Frontal cortex (tissue), 4 donors: ENCODE measurements around the gene SLC4A2. TPM values are rescaled to one million over a fixed set of nuclear protein-coding genes. Genes with fewer than 3 reads are reported as not detected.
A peak's percentile ranks its signal among the peaks of the same experiment; 100 is the strongest.

Experiments
- DNase-seq, 2 donors: peaks; one replicate each; pipeline ENCODE4 v3.0.0; 2012; ENCODE audit warnings: low spot score in 2 of 2
- FAIRE-seq: peaks from 2 replicates; lab custom pipeline; 2012; peaks lifted over from hg19 to GRCh38; lab: Jason Lieb, UNC
- total RNA-seq: library from RNA; depleted of rRNA; stranded (reverse); fragments of >200 nt; gene quantifications from one replicate; pipeline ENCODE4 v1.2.3, GENCODE V29; 2014
- donor health status: control.
- donor health status: control.
- donor health status: control.

Gene SLC4A2
- total RNA-seq, 1 donor from 2014 or later: 10.6 TPM

GRCh38 chr7:151060113-151060415 lies 675 bp downstream of the SLC4A2 start:
- DNase-seq: no peak
- no peak for FAIRE-seq

DNA sequence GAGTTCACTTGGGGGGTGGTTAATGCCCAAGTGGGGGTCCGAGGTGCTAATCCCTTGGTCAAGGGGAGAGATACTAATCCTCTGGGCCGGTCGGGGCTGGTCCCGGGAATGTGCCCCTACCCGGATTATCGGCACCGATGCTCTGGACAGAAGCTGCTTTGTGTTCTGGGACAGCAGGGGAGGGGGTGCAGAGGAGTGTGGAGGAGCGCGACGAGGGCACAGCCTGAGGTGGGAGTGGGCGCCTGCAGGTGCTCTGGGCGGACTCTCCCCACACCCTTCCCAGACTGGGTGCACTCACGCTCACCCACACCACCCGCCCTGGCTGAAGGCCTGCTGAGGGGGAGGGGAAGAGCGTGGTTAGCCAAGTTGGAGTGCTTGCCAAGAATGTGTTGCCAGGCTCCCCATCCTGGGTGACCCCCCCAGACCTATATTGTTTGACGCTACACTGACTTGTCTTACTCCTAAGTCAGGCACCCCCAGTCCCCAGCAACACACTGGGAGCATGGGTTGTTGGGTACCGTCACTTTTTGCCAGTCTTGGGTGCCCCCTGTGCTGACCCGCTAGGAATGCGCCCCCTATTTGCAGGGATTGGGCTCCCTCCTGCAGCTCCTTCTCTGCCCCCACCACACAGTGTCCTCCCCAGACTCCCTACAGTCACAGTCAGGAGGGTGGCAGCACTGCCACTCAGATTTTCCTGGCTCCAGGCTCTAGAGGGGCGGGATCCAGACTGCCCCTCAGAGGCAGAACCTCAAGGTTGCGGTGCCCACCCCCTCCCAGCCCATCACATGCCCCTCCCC lies 1.2 kb downstream of the SLC4A2 start:
- no peak for FAIRE-seq
- peak; percentile 50 to 64 for DNase-seq

DNA sequence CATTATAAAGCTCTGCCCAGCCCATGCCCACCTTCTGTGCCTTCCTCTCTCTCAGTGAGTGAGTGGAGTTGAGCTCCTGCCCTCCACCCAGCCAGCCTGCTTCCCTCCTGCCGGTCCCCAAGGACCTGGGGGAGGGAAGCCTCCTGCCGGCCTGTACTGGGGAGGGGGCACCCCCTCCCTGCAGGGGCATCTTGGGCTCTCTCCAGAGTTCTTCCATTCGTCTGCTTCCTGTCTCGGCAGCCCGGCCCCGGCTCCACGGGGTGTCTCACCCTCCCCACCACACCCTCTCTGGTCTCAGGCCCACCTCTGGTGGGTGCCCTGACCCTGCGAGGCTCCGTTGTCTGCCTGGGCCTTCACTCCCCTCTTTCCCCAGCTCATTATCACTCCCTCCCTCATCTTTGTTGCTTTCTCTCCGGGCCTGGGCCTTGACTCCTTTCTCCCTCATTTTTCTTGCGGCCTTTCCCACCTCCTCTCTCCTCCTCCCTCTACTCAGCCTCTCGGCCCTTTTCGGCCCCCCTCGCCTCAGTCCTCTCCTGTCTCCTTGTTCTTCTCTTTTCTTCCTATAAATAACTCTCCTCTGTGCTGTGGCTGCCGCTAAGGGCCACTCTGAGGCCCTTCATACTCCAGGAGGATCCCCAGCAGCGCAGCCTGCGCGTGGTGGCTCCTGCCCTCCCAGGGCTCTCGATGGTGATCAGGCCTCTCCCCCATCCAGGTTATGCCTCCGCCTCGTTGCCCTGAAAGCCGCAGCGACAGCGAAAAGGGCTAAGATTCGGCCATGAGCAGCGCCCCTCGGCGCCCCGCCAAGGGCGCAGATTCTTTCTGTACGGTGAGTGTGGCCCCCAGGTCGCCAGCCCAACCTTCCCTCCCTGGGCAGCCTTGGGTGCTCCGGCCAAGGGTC lies 2.1 kb downstream of the SLC4A2 start:
- DNase-seq (no peak), FAIRE-seq (no peak)

GRCh38 chr7:151062111-151062398 lies 2.7 kb downstream of the SLC4A2 start:
- FAIRE-seq (no peak), DNase-seq (no peak)

DNA sequence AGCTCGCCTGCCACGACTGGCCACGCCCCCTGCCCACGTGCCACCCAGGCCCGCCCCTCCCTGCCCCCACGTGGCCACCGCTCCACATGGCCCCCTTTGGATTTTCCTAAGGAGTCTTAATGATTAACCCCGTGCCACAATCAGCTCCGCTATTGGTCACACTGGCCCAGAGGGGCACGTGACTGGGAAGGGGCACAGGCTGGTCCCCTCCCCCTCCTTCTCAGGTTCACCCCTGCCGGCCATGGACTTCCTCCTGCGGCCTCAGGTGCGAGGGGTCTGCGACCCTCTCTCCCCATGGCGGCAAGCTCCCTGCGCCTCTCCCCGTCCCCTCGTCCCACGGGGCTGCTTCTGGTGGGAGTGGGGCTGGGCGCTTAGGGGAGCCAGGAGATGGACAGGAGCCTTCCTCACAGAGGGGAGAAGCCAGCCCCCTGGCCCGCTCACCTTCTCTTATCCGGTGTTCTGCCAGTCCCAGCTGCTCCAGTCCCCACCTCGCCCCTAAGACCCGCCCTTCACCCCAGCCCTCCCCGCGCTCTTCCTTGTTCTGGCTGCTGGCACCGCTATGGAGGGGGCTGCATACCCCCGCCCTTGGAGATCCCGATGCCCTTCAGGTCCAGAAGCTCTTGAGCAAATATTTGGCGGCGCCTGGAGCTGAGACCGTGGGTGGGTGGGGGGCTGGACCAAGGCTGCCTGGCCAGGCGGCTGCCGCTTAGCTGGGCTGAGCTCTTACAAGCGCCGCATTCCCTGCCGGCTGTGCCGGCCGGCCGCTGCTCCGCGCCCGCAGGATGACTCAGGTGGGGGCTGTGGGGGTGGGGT lies 3.2 kb downstream of the SLC4A2 start:
- DNase-seq (no peak), FAIRE-seq (no peak)

- FAIRE-seq (no peak), DNase-seq (no peak)
Measured at GRCh38 chr7:151063212-151063561, 3.8 kb downstream of the SLC4A2 start.

DNA sequence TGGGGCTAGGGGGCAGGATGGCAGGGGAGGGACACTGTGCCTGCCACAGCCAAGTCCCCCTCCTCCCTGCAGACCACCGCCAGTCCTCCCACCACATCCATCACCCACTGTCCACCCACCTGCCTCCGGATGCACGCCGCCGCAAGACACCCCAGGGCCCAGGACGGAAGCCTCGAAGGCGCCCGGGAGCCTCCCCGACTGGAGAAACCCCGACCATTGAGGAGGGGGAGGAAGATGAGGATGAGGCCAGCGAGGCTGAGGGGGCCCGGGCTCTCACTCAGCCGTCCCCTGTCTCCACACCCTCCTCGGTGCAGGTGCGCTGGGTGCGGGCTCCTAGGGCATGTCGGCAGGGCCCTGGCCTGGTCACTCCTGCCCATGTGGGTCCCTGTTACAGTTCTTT lies 5.1 kb downstream of the SLC4A2 start:
- FAIRE-seq: no peak
- DNase-seq: no peak

DNA sequence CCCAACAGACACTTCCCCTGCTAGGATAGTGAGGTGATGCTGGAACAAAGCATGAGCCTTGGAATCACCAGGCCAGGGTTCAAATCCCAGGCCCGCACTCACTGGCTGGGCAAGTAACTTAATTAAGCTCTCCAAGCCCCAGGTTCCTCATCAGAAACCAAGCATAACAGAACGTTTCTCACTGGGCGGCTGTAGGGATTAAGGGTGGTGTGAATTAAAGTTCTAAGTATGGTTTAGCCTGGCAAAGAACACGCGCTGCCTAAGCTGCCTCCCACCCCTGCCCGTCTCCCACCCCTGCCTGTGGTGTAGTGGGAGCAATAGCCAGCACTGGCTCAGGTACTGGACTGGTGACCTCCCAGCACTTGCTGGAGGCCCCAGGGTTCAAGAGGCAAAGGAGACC lies 5.6 kb downstream of the SLC4A2 start:
- DNase-seq (no peak), FAIRE-seq (no peak)

DNA sequence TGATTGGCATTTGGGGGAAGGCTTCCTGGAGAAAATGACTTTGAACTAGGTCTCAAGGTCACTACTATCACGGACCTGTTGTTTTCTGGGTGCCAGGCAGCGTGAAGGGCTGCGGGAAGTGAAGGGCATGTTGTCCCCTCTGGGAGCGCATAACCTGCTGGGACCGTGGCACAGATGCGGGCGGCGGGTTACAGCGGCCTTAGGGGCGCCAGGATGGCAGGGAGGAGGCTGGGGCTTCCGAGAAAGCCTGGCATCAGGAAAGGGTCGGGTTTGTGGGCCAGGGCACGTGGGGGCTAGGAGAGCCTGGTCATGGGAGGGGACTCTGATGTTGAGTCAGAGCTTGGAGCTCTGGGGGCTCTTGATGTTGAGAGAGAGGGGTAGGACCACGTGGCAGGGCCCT lies 6.1 kb downstream of the SLC4A2 start:
- FAIRE-seq (no peak), DNase-seq (no peak)

DNA sequence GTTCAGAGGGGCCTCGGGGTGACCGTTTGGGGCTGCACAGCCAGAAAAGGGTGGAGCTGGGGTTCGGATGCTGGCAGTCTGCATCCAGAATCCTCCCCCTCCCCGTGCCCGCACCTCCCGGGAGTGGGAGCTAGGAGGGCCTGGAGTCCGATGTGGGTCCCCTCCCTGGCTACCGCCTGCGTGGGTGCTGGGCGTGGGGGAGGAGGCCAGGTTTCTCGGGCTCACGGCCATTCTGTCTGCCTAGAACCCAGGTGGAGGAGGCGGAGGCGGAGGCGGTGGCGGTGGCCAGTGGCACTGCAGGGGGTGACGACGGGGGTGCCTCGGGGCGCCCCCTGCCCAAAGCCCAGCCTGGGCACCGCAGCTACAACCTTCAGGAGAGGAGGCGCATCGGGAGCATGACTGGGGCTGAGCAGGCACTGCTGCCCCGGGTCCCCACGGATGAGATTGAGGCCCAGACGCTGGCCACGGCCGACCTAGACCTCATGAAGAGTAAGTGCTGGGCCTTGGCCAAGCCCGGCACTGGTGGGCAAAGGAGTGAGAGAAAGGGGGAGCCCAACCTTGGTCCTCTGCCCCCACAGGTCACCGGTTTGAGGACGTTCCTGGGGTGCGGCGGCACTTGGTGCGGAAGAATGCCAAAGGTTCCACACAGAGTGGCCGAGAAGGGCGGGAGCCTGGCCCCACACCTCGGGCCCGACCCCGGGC lies 7.0 kb downstream of the SLC4A2 start:
- FAIRE-seq (no peak), DNase-seq (no peak)

DNA sequence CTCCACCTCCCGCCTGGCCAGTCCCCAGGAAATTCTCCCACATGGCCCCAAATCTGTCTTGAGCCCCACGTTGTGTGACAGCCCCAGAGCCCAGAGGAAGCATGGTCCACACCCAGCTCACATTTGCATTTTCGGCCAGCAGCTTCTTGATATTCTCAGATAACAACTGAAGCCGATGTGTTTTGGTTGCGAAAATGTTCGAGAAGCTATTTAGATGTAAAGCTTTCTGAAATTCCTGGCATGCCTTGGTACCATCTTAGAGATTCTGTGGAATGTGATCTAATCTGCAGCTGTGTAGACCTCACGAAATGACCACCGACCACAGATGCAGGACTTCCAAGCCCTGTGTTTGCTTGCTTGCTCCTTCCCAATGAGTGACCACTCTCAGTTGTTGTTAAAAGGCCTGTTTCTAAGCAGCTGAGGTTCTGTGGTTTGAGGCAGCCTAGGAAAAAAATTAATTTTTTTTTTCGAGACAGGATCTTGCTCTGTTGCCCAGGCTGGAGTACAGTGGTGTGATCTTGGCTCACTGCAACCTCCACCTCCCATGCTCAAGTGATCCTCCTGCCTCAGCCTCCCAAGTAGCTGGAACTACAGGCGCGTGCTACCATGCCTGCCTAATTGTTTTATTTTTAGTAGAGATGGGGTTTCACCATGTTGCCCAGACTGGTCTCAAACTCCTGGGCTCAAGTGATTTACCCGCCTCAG lies 8.8 kb downstream of the SLC4A2 start:
- DNase-seq: no peak

GRCh38 chr7:151069841-151070573 lies 10.6 kb downstream of the SLC4A2 start:
- DNase-seq: no peak
- FAIRE-seq: no peak

More for the DNA sequence above, 8.8 kb downstream of the SLC4A2 start:
- no peak for FAIRE-seq

DNA sequence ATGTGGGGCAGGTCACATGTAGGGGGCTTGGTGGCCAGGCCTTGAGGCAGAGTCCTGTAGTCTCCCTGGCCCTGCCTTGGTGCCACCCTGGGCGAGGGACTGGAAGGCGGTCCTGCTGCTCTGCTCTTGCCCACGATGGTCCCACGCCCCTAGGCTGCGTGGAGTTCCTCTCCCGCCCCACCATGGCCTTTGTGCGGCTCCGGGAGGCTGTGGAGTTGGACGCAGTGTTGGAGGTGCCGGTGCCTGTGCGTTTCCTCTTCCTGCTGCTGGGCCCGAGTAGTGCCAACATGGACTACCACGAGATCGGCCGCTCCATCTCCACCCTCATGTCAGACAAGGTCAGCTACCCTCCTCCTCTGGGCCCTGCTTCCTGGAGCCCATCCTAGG lies 11.2 kb downstream of the SLC4A2 start:
- FAIRE-seq: no peak
- no peak for DNase-seq

DNA sequence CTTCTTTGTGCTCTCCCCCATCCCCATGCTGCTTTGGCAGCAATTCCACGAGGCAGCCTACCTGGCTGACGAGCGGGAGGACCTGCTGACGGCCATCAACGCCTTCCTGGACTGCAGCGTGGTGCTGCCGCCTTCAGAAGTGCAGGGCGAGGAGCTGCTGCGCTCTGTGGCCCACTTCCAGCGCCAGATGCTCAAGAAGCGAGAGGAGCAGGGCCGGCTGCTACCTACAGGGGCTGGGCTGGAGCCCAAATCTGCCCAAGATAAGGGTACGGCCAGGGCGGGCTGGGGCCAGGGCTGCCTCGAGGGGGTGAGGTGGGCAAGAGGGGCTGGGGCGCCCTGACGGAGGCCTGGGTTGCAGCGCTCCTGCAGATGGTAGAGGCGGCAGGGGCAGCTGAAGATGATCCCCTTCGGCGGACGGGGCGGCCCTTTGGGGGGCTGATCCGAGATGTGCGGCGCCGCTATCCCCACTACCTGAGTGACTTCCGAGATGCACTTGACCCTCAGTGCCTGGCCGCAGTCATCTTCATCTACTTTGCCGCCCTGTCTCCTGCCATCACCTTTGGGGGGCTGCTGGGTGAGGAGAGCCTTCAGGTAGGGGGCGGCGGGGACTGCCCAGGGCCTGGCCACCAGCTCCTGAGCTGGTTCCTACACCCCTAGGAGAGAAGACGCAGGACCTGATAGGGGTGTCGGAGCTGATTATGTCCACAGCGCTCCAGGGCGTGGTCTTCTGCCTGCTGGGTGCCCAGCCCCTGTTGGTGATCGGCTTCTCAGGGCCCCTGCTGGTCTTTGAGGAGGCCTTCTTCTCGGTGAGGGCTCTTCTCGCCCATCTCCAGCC lies 11.9 kb downstream of the SLC4A2 start:
- DNase-seq: no peak
- FAIRE-seq: no peak

DNA sequence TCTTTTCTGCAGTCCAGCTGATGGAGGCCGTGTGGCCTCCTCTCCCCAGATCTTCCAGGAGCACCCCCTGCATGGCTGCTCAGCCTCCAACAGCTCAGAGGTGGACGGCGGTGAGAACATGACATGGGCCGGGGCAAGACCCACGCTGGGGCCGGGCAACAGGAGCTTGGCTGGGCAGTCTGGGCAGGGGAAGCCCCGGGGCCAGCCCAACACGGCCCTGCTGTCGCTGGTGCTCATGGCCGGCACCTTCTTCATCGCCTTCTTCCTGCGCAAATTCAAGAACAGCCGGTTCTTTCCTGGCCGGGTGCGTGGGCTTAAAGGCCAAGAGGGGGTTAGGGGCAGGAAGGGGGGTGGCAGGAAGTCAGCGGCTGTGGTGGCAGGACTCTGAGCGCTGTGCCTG lies 14.6 kb downstream of the SLC4A2 start:
- DNase-seq (no peak), FAIRE-seq (no peak)

GRCh38 chr7:151074817-151075661 lies 15.7 kb downstream of the SLC4A2 start:
- no peak for FAIRE-seq

GRCh38 chr7:151075662-151075971 lies 16.2 kb downstream of the SLC4A2 start:
- FAIRE-seq: no peak
- no peak for DNase-seq

More at GRCh38 chr7:151074817-151075661, 15.7 kb downstream of the SLC4A2 start:
- no peak for DNase-seq
